Activated naive CD8-positive, alpha-beta T cell (primary cell): Measurements from ENCODE around the gene ATP6V0A1.
"Not testable (repeated sequence)": the region's sequence is repeated elsewhere in the genome, so short reads cannot be mapped to it uniquely, and the experiment has no call there.

ENCODE experiments used
- H3K27ac Mint-ChIP-seq: one replicate; pipeline ENCODE4 v1.8.0; 2021; ENCODE audit warnings: mixed read lengths
- H3K27me3 Mint-ChIP-seq: one replicate; pipeline ENCODE4 v1.8.0; 2021; ENCODE audit warnings: mixed read lengths
- H3K36me3 Mint-ChIP-seq: one replicate; pipeline ENCODE4 v1.8.0; 2021; ENCODE audit warnings: mixed read lengths
- H3K4me1 Mint-ChIP-seq: one replicate; pipeline ENCODE4 v1.8.0; 2021; ENCODE audit warnings: low read depth, mixed read lengths
- H3K4me3 Mint-ChIP-seq: one replicate; pipeline ENCODE4 v1.8.0; 2021; ENCODE audit warnings: mild to moderate bottlenecking, mixed read lengths
- H3K9me3 Mint-ChIP-seq: one replicate; pipeline ENCODE4 v1.8.0; 2021; ENCODE audit warnings: low read depth, mixed read lengths

ATP6V0A1 gene

DNA sequence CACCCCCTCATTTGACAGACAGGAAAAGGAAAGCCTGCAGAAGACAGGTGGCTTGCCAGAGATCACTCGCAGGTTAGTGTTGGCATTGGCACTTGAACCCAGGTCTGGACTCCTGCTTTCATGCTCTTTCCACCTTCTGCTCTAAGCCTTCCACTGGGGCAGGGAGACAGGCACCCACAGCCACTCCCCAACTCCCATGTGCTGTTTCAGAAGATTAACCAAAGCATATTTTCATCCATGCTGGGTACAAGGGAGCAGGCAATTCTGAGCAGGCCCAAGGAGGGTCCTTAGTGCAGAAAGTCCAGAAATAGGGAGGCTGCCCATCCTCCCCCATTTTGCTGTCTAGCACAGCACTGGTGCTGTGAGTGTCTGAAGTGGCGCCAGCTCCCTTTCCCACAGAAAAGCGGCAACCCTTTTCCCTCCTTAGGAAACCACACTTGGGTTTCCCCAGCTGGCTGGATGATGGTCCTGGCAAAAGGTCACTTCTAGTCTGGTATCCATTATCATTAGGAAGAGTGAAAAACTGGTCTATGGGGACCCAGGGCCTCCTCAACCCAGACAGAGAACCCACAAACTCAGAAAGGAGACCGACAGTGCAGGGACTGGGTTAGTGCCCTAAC lies 33.6 kb upstream of the ATP6V0A1 start:
- Mint-ChIP-seq H3K9me3 (no peaks in the 10 kb centered on the region), H3K4me3 (no peak overlapping the region), H3K36me3 (no peaks in the 10 kb centered on the region), H3K4me1 (peaks cover 16% of the 10 kb centered on the region), H3K27me3 (peaks cover 4% of the 10 kb centered on the region), H3K27ac (no peak overlapping the region)

DNA sequence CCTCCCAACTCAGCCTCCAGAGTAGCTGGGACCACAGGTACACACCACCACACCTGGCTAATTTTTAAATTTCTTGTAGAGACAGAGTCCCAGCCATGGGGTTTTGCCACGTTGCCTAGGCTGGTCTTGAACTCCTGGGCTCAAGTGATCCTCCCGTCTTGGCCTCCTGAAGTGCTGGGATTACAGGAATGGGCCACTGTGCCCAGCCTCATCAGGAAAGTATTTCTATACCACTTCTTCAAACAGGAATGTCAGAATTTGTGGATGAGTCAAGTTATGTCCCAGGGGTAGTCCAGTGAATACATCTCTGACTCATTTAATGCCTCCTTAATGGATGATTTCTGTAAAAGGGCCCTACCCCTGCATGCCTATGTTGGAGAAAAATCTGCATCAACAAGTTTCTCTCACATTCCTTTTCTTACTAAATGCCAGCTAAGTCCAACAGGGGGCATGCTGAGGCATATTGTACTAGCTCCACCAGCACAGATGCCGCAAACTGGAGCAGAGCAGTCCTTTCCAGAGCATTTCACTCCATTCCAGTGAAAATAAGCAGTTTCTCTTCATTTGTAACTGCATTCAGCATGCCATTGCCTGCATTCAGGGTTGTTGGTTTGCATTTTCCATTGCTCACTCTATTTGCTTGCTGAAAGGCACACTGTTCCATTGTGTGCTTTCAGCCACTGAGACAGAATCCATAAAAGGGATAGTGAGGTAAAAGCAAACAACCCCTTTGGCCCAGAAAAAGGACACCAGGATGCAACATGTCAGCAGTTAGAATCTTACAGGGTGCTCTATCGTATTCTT lies 30.3 kb upstream of the ATP6V0A1 start:
- no peaks in the 10 kb centered on the region for H3K9me3 Mint-ChIP-seq
- no peaks in the 10 kb centered on the region for H3K4me1 Mint-ChIP-seq
- peaks cover 2% of the 10 kb centered on the region for H3K27me3 Mint-ChIP-seq
- H3K27ac Mint-ChIP-seq = no peak overlapping the region
- H3K36me3 Mint-ChIP-seq = no peaks in the 10 kb centered on the region
- no peak overlapping the region for H3K4me3 Mint-ChIP-seq

DNA sequence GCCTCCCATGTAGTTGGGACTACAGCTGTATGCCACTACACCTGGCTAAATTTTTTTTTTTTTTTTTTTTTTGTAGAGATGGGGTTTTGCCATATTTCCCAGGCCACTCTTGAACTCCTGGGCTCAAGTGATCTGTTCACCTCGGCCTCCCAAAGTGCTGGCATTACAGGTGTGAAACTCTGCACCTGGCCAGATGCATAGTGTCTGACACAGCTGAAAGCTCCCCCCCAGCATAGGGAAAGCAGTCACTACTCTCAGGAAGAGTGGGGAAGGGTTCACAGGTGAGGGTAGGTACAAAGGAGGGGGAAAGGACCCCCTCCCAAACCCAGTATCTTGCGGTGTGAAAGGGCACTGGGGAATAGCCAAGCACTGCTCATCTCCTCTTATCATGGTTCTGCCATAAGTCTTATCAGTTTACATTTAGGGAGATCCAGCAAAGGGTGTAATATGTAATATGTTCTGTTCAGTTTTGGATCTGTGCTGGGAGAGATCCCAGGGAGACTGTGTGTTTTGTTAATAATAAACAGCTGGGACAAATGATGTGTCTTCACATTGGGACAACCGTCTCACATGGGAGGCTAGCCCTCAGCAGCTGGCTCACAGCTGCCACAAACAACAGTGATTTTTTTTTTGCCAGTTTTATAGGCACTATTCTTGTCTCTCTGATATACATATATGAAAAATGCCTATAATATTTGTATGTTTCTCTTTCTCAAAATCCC lies 28.8 kb upstream of the ATP6V0A1 start:
- Mint-ChIP-seq H3K4me1 (no peaks in the 10 kb centered on the region), H3K27ac (no peak overlapping the region), H3K36me3 (no peaks in the 10 kb centered on the region), H3K27me3 (peaks cover 2% of the 10 kb centered on the region), H3K9me3 (no peaks in the 10 kb centered on the region), H3K4me3 (no peak overlapping the region)

DNA sequence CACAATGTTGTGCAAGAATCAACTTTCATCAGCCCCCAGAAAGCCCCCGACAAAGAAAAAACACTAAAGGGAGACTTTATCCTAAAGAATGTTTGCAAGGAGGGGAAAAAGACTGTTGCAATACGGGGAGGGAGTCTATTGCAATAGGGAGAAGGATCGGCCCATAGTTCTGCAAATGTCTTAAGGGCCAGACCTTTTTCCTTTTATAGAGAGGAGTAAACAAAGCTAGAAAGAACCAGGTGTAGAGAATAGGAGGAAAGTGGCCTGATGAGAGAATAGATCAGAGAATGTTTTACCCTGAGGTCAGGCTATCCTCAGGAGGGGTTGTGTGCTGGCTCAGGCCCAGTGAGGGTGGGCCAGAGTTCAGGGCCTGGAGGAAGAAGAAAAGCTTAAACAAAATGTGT lies 26.9 kb upstream of the ATP6V0A1 start:
- H3K27me3 Mint-ChIP-seq = no peaks in the 10 kb centered on the region
- H3K36me3 Mint-ChIP-seq = no peaks in the 10 kb centered on the region
- no peak overlapping the region for H3K4me3 Mint-ChIP-seq
- H3K4me1 Mint-ChIP-seq = no peaks in the 10 kb centered on the region
- H3K27ac Mint-ChIP-seq = no peak overlapping the region
- H3K9me3 Mint-ChIP-seq = no peaks in the 10 kb centered on the region

DNA sequence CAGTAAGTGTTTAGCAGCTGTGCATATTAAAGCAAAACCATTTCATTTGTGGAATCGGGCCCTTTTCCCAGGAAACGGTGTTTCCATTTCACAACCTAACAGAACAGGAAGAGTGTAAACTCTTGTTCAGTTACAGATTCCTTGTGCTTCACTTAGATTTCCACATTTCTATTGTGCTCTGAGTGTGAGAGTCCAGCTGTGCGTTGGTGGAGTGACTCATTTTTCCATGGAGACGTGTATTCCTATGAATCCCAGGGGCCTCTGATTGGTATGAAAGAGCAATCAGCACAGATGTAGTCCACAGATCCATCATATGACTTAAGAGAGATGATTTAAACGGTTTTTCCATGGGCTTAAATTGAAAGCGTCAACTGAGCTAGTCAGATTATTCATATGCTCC lies 22.3 kb upstream of the ATP6V0A1 start:
- H3K27me3 Mint-ChIP-seq = no peaks in the 10 kb centered on the region
- H3K4me1 Mint-ChIP-seq = peaks cover under 1% of the 10 kb centered on the region
- no peak overlapping the region for H3K4me3 Mint-ChIP-seq
- no peaks in the 10 kb centered on the region for H3K36me3 Mint-ChIP-seq
- no peaks in the 10 kb centered on the region for H3K9me3 Mint-ChIP-seq
- no peak overlapping the region for H3K27ac Mint-ChIP-seq

DNA sequence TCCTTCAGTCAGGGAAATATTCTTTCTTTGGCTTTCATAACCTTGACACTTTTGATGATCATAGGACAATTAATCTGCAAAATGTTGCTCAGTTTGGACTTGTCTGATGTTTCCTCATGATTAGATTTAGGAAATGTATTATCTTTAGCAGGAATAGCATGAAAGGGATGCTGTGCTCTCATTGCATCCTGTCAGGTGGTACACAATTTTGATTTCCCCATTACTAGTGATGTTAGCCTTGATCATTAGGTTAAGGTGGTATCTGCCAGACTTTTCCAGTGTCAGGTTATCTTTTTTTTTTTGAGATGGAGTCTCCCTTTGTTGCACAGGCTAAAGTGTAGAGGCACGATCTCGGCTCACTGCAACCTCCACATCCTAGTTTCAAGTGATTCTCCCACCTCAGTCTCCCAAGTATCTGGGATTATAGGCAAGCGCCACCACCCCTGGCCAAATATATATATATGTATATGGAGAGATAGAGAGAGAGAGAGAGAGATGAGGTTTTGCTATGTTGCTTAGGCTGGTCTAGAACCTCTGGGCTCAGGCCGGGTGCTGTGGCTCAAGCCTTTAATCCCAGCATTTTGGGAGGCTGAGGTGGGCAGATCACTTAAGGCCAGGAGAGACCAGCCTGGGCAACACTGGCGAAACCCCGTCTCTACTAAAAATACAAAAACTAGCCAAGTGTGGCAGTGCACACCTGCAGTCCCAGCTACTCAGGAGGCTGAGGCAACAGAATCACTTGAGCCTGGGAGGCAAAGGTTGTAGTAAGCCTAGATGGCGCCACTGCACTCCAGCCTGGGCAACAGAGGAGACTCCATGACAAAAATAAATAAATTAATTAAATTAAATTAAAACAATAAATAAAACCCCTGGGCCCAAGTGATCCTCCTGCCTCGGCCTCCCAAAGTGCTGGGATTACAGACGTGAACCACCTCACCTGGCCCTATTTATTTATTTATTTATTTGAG lies 19.8 kb upstream of the ATP6V0A1 start:
- H3K27me3 Mint-ChIP-seq = no peaks in the 10 kb centered on the region
- H3K4me3 Mint-ChIP-seq = no peak overlapping the region
- H3K9me3 Mint-ChIP-seq = no peaks in the 10 kb centered on the region
- no peak overlapping the region for H3K27ac Mint-ChIP-seq
- no peaks in the 10 kb centered on the region for H3K36me3 Mint-ChIP-seq
- H3K4me1 Mint-ChIP-seq = peaks cover 3% of the 10 kb centered on the region

DNA sequence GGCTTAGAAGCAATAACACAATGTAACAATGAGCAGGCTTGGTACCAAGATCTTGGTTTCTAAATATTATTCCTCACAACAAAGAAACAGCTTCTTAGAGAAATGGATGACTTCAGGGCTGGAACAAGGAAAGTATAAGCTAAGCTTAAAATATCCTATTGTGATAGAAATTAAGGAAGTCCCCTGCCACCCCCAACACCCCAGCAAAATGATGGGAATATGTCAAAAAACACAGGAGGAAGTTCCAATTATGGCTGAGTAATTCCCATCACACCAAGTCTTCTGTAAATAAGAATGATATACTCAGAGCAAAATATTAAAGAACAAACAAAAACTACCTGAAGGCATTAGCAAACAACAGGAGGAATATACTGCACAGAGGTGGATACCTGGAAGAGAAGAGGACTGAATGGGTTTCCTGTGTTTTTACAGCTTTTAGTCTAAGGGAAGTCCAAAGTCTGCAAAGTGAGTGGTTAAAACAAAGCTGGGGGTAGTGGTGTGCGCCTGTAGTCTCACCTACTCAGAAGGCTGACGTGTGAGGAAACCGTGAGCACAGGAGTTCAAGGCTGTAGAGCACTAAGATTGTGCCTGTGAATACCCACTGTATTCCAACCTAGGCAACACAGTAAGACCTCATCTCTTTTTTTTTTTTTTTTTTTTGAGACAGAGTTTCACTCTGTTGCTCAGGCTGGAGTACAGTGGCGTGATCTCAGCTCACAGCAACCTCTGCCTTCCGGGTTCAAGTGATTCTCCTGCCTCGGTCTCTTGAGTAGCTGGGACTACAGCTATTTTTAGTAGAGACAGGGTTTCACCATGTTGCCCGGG lies 17.1 kb upstream of the ATP6V0A1 start:
- Mint-ChIP-seq H3K27ac (no peak overlapping the region), H3K27me3 (no peaks in the 10 kb centered on the region), H3K36me3 (no peaks in the 10 kb centered on the region), H3K4me3 (no peak overlapping the region), H3K9me3 (no peaks in the 10 kb centered on the region), H3K4me1 (peaks cover 3% of the 10 kb centered on the region)

DNA sequence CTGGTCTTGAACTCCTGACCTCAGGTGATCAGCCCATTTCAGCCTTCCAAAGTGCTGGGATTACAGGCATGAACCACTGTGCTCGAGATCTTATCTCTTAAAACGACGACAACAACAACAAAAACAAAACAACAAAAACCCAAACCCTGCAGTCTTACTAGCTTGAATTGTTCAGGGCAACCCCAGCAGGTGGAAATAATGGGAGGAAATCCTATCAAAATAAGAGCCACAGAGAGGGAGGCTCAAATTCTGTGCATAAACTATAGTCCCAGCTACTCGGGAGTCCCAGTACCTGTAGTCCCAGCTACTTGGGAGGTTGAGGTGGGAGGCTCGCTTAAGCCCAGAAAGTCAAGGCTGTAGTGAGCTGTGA lies 16.5 kb upstream of the ATP6V0A1 start:
- Mint-ChIP-seq H3K4me3 (no peak overlapping the region), H3K36me3 (no peaks in the 10 kb centered on the region), H3K9me3 (no peaks in the 10 kb centered on the region), H3K4me1 (peaks cover 3% of the 10 kb centered on the region), H3K27me3 (no peaks in the 10 kb centered on the region), H3K27ac (no peak overlapping the region)

DNA sequence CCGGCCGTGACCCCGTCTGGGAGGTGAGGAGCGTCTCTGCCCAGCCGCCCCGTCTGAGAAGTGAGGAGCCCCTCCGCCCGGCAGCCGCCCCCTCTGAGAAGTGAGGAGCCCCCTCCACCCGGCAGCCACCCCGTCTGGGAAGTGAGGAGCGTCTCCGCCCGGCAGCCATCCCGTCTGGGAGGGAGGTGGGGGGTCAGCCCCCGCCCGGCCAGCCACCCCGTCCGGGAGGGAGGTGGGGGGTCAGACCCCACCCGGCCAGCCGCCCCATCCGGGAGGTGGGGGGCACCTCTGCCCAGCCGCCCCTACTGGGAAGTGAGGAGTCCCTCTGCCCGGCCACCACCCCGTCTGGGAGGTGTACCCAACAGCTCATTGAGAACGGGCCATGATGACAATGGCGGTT lies 9.5 kb upstream of the ATP6V0A1 start:
- H3K36me3 Mint-ChIP-seq, H3K27ac Mint-ChIP-seq, H3K9me3 Mint-ChIP-seq, H3K27me3 Mint-ChIP-seq, H3K4me1 Mint-ChIP-seq, H3K4me3 Mint-ChIP-seq: not testable (repeated sequence)

DNA sequence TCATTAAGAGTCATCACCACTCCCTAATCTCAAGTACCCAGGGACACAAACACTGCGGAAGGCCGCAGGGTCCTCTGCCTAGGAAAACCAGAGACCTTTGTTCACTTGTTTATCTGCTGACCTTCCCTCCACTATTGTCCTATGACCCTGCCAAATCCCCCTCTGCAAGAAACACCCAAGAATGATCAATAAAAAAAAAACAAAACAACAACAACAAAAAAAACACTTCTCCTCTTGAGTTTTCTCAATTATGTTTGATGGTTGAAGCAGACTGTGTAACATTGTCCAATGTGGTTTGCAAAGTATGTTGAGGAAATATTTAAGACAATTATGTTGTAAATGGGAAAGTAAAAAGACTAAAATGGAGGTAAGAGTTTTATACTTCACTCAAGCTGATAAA lies 8.8 kb upstream of the ATP6V0A1 start:
- H3K9me3 Mint-ChIP-seq, H3K4me1 Mint-ChIP-seq, H3K36me3 Mint-ChIP-seq, H3K27me3 Mint-ChIP-seq, H3K27ac Mint-ChIP-seq, H3K4me3 Mint-ChIP-seq: not testable (repeated sequence)

DNA sequence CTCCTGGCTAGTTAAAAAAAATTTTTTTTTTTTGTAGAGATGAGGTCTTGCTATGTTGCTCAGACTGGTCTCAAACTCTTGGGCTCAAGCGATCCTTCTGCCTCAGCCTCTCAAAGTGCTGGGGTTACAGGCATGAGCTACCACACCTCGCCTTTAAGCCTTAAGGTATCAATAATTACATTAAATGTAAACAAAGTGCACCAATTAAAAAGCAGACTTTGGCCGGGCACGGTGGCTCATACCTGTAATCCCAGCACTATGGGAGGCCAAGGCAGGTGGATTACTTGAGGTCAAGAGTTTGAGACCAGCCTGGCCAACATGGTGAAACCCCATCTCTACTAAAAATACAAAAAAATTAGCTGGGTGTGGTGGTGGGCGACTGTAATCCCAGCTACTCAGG lies 7.4 kb upstream of the ATP6V0A1 start:
- H3K4me1 Mint-ChIP-seq, H3K4me3 Mint-ChIP-seq, H3K36me3 Mint-ChIP-seq, H3K9me3 Mint-ChIP-seq, H3K27ac Mint-ChIP-seq, H3K27me3 Mint-ChIP-seq: not testable (repeated sequence)

DNA sequence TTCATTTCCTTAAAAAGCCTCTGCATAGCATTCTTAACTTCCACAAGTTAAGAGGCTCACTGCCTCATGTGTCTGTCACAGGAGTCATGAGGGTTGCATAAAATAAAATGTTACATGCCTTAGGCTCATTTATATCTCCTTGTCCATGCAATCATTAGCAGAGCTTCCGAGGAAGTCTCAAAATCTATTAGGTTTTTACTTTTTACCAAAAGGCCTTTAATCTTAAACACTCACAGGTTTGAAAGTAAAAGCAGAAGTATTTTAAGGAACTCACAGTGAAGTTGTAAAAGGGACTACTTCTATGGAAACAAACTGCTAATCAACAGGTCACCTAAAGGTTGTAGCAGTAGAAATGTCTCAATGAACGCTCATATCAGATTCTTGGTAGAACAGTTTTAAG lies 5.2 kb upstream of the ATP6V0A1 start:
- Mint-ChIP-seq H3K9me3 (no peaks in the 10 kb centered on the region), H3K4me1 (peaks cover 21% of the 10 kb centered on the region), H3K4me3 (no peak overlapping the region), H3K36me3 (no peaks in the 10 kb centered on the region), H3K27me3 (no peaks in the 10 kb centered on the region), H3K27ac (no peak overlapping the region)

DNA sequence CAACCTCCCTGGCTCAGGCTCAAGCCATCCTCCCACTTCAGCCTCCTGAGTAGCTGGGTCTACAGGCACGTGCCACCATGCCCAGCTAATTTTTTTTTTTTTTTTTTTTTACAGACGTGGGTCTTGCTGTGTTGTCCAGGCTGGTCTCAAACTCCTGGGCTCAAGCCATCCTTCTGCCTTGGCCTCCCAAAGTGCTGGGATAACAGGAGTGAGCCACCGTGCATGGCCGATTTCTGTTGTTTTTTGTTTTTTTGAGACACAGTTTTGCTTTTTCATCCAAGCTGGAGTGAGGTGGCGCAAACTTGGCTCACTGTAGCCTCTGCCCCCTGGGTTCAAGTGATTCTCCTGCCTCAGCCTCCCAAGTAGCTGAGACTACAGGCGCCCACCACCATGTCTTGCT lies 3.7 kb upstream of the ATP6V0A1 start:
- not testable (repeated sequence) for H3K9me3 Mint-ChIP-seq, H3K27ac Mint-ChIP-seq, H3K4me3 Mint-ChIP-seq, H3K27me3 Mint-ChIP-seq, H3K36me3 Mint-ChIP-seq
- H3K4me1 Mint-ChIP-seq = peaks cover 34% of the 10 kb centered on the region
